GM19025 (cell line): ENCODE measurements around the gene CDK7.
"Not testable (repeated sequence)": the region's sequence is repeated elsewhere in the genome, so short reads cannot be mapped to it uniquely, and the experiment has no call there.

Source experiments
- ATAC-seq: cut with Tn5 transposase; IDR thresholded peaks from one replicate; pipeline ENCODE4 v1.9.1; 2021; ENCODE audit warnings: mild to moderate bottlenecking, low read depth, moderate library complexity; ENCODE audit not compliant: unreplicated experiment

The CDK7 gene

DNA sequence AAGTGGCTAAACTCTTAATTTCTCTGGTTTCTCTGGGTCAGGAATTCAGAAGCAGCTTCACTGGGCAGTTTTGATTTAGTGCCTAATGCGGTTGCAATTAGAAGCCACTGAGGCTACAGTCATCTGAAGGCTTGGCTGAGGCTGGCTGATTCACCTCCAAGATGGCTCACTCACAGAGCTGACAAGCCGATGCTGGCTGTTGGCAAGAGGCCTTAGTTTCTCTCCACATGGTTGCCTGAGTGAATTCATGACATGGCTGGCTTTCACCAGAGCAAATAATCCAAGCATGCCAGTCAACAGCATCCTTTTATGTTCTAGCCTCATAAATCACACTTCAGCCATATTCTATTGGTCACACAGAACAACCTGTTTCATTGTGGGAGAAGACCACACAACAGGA lies 2.8 kb upstream of the CDK7 start:
- no peak for ATAC-seq

DNA sequence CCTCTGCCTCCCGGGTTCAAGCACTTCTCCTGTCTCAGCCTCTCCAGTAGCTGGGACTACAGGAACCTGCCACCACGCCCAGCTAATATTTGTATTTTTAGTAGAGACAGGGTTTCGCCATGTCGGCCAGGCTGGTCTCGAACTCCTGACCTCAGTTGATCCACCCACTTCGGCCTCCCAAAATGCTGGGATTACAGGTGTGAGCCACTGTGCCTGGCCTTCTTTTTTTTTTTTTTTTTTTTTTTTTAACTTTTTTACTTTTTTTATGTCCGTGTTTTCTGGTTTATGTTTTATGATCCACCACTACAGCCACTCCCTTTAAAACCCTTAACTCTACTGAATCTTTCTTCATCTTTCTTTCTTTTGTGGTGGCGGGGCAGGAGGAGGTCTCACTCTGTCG lies 2.0 kb downstream of the CDK7 start:
- not testable (repeated sequence) for ATAC-seq

DNA sequence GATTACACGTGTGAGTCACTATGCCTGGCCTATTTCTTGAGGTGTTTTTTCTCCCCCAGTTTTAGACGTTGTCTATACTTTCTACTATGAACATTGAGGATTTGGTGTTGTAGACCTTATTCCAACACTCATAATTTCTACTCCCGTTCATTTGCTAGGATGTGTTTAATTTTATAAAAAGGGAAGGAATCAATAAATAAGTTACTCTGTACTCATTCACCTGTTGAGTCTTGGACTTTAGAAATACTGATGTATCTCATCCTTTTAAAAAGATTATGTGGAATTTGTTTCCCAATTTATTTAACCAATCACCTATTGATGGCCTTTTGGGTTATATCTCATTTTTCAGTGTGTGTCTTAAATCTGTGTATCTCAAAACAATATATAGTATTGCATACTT lies 3.2 kb downstream of the CDK7 start:
- ATAC-seq = no peak

DNA sequence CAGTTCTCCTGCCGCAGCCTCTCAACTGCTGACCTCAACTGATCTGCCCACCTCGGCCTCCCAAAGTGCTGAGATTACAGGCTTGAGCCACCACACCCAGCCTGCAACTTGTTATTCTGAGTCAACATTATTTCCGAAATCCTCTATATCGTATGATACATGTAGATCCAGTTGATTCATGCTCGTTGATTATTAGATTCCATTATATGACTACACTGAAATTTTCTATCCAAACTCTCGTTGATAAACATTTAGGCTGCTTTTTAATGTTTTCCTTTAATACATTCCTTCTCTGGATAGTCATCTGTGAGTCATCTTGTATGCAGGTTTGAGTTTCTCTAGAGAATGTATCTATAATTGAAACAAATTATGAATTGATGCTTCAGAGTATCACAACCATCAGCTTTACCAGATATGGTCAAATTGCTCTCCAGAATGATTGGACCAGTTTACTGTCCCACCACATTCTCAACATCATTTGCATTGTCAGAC lies 4.1 kb downstream of the CDK7 start:
- no peak for ATAC-seq

DNA sequence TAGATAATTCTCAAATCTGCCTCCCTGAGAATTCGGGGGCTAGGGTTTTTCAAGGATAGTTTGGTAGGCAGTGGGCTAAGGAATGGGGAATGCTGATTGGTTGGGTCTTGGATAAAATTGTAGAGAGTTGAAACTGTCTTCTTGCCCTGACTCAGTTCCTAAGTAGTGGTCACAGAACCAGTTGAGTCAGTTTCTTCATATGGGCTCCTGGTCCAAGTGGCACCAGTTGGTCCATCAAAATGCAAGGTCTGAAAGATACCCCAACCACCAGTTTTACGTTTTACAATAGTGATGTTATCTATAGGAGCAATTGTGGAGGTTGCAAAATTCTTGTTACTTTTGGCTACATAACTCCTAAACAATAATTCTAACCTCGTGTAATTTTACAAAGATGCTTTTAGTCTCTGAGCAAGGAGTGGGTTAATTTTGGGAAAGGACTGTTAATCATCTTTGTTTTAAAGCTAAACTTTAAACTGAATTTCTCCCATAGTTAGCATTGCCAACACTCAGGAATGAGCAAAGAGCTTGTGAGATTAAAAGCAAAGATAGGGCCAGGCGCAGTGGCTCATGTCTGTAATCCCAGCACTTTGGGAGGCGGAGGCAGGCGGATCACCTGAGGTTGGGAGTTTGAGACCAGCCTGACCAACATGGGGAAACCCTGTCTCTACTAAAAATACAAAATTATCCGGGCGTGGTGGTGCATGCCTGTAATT lies 7.7 kb downstream of the CDK7 start:
- ATAC-seq = no peak

DNA sequence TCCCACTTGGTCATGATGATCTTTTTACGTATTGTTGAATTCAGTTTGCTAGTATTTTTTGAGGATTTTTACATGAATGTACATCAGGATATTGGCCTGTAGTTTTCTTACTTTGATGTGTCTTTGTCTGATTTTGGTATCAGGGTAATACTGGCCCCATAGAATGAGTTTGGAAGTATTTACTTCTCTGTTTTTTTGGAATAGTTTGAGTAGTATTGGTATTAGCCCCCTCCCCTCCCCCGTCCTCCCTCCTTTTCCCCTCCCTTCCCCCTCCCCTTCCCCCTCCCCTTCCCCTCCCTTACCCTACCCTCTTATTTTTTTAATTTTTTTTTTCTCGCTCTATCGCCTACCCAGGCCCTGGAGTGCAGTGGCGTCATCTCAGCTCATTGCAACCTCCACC lies 10.3 kb downstream of the CDK7 start:
- no peak for ATAC-seq

DNA sequence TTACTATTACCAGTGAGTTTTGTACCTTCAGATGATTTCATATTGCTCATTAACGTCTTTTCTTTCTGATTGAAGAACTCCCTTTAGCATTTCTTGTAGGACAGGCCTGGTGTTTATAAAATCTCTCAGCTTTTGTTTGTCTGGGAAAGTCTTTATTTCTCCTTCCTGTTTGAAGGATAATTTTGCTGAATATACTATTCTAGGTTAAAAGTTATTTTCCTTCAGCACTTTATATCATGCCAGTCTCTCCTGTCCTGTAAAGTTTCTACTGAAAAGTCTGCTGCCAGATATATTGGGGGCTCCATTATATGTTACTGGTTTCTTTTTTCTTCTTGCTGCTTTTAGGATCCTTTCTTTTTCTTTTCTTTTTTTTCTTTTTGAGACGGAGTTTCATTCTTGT lies 13.3 kb downstream of the CDK7 start:
- ATAC-seq = no peak

DNA sequence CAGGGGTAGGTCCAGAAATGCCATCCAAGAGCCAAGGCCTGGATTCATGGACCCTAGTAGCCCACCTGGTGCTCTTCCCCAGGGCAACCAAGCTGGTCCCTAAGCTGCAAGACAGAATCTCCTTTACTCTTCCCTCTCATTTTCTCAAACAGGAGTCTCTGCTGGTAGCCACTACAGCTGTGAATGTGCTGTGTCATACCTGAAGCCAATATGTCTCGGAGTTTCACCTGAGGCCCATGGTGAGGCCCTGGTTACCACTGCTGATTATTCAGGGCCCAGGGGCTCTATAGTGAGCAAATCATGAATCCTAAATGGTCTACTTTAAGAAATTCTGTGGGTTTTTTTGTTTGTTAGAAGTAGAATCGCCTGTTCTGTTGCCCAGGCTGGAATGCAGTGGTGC lies 15.9 kb downstream of the CDK7 start:
- no peak for ATAC-seq

DNA sequence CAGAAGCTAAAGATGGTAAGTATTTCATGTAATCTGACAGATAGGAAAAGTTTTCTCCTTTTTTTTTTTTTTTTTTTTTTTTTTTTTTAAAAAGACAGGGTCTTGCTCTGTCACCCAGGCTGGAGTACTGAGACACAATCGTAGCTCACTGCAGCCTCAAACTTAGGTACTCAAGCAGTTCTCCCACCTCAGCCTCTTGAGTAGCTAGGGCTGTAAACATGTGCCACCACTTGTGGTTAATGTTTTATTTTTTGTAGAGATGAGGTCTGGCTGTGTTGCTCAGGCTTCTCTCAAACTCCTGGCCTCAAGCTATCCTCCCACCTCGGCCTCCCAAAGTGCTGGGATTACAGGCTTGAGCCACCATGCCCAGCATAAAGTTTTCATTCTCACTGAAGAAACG lies 17.8 kb downstream of the CDK7 start:
- ATAC-seq = no peak

DNA sequence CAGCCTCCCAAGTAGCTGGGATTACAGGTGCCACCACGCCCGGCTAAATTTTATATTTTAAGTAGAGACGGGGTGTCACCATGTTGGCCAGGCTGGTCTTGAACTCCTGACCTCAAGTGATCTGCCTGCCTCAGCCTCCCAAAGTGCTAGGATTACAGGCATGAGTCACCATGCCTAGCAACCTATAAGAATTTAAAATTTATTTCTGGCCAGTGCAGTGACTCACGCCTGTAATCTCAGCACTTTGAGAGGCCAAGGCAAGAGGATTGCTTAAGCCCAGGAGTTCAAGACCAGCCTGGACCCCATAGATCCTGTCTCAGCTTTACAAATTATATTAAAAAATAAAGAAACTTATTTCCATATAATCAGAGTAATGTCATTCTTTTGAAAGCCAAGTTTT lies 21.3 kb downstream of the CDK7 start:
- not testable (repeated sequence) for ATAC-seq

DNA sequence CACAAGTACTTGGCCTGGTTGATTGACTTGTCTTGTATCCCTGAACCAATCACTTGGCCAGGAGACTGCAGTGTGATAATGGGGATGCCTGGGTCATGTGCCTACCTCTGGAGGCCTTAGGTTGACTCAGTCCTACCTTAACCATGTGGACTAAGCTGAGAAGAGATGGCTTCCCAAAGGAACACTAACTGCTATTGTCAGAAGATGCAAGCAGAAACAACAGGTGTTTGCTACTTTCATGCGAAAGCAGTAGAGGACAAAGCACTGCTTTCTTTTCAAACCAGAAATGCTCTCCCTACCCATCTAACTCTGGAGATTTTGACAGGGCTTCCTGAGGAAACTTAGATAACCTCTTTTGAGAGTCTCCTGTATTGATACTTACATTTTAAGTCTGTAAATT lies 22.9 kb downstream of the CDK7 start:
- ATAC-seq = no peak

DNA sequence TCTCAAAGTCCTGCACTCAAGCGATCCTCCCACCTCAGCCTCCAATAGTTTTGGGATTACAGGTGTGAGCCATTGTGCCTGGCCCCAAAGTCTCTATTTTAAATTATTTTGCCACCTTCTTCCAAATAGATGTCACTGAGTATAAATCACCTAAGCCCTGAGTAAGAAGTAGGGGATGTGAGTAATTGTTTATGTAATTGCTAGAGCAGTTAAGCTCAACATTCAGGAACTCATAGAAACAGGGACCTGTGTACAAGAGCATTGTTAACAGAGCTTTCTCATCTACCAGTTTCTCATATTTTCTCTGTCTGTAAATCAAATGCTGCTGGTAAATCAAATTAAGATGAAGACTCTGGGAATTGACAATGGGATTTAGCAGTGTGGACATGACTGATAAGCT lies 26.3 kb downstream of the CDK7 start:
- ATAC-seq = no peak

DNA sequence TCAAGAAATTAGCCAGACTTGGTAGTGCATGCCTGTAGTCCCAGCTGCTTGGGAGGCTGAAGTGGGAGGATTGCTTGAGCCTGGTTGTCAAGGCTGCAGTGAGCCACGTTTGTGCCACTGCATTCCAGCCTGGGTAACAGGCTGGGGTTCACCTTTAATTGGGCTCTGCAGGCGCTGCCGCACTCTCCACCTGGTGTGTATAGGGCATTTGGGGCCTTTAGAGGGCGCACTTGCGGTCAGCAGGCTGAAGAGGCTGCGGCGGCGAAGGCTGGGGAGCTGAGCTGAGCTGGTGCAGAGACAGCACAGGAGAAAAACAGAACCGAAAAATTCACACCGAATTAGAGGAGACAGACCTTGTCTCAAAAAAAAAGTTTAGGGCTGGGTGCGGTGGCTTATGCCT lies 31.2 kb downstream of the CDK7 start:
- no peak for ATAC-seq

DNA sequence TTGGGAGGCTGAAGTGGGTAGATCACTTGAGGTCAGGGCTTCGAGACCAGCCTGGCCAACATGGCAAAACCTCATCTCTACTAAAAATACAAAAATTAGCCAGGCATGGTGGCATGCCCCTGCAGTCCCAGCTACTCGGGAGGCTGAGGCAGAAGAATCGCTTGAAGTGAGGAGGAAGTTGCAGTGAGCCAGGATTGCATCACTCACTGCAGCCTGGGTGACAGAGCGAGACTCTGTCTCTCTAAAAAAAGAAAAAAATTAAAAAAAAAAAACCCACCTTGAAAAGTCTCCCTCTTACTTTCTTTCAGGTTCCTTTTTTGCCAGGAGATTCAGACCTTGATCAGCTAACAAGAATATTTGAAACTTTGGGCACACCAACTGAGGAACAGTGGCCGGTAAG lies 34.2 kb downstream of the CDK7 start:
- ATAC-seq = no peak

DNA sequence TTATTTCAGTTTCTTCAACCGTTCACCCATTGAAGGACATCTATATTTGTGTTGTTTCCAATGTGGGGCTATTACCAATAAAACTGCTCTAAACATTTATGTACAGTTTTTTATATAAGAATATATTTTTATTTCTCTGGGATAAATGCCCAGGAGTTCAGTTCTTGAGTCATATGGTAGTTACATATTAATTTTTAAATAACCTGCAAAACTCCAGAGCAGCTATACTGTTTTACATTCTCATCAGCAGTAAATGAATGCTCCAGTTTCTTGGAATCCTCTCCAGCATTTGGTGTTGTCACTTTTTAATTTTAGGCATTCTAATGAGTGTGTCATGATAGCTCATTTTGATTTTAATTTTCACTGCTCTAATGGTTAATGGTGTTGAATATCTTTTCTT lies 36.2 kb downstream of the CDK7 start:
- no peak for ATAC-seq

DNA sequence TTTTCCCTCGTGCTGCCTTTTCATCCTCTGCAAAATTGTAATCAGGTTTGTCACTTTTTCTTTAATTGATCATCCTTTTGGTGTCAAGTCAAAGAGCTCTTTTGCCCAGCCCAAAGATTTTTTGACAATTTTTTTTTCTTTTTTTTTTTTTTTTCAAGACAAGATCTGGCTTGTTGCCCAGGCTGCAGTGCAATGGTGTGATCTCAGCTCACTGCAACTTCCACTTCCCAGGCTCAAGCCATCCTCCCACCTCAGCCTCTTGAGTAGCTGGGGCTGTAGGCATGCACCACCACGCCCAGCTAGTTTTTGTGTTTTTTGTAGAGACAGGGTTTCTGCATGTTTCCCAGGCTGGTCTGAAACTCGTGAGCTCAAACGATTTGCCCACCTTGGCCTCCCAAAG lies 36.7 kb downstream of the CDK7 start:
- ATAC-seq = no peak

DNA sequence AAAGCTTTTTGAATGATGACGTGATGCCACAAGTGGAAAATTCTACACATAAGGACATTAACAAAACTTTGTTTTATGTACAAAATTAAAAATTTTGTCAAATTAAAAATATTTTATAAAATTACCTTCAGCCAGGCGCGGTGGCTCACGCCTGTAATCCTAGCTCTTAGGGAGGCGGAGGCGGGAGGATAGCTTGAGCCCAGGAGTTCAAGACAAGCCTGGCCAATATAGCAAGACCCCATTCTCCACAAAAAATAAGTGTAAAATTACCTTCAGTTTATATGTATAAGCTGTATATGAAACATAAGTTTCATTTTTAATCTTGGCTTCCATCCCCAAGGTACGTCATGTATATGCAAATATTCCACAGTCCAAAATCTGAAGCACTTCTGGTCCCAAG lies 40.9 kb downstream of the CDK7 start:
- no peak for ATAC-seq

DNA sequence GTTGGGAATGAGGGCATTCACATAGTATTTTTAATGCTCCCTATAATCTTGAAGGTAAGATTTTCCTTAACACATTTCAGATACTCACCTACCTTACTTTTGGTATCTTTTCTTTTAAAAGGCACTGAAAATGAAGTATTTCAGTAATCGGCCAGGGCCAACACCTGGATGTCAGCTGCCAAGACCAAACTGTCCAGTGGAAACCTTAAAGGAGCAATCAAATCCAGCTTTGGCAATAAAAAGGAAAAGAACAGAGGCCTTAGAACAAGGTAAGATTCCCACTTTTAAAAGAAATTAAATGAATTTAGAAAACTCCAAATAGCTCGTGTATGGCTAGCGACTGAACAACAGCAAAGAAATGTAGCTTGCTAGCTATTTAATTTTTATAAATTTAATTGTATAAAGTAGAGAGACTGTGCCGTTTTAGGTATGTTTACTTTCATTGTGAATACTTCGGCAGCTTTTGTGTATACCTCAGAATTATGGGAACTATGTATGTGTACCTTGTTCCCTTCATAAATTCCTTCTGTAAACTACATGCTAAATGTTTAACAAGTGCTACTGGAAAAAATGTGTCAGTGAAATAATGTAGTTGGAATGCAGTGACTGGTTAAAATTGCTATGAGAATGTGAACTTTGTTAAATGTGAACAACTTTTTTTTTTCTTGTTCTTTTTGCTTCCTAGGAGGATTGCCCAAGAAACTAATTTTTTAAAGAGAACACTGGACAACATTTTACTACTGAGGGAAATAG lies 41.9 kb downstream of the CDK7 start:
- ATAC-seq = no peak

DNA sequence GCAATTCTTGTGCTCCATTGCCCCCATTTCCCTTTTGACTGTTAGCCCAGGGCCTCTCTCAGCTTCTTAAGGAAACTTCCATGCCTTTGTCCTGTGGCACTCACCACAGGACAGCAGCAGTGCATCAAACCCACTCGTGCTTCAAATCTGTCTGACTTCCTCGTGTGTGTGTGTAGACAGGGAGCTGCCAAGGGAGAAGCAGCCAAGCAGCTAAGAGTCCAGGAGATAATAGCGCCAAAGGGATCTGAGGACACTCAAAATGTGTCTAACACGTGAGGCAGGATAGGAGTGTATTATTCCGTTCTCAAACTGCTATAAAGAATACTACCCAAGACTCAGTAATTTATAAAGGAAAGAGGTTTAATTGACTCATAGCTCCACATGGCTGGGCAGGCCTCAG lies 44.8 kb downstream of the CDK7 start:
- ATAC-seq = no peak

DNA sequence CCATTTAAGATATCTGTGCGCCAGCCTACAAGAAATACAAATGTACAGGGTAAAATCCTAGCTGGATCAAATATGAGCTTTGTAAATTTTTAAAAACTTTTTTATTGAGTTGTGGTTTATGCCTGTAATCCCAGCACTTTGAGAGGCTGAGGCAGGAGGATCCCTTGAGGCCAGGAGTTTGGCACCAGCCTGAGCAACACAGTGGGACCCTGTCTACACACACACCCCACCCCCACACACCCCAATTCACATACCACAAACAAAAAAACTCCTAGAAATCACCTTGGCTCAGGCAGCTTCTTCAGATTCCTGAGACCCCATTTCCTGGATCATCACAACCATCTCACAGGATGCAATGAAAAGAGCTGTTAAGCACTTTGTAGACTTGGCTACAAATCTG lies 46.4 kb downstream of the CDK7 start:
- ATAC-seq = no peak

DNA sequence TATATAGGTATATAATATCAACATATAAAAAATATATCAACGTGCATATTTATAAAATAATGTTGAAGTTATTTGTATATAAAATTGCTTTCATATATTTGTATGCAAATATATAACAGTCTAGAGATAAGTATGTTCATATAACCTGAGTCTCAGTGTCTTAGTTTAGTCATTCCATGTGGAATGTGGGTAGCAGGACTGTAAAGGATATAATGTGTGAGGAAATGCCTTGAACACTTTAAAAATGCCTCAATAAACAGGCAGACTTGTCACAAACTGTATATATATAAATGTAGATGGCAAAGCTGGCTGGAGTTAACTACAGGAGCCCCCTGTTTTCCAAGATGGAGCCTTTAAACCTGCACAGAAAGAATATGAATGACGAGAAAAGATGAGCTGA lies 49.5 kb downstream of the CDK7 start:
- no peak for ATAC-seq

DNA sequence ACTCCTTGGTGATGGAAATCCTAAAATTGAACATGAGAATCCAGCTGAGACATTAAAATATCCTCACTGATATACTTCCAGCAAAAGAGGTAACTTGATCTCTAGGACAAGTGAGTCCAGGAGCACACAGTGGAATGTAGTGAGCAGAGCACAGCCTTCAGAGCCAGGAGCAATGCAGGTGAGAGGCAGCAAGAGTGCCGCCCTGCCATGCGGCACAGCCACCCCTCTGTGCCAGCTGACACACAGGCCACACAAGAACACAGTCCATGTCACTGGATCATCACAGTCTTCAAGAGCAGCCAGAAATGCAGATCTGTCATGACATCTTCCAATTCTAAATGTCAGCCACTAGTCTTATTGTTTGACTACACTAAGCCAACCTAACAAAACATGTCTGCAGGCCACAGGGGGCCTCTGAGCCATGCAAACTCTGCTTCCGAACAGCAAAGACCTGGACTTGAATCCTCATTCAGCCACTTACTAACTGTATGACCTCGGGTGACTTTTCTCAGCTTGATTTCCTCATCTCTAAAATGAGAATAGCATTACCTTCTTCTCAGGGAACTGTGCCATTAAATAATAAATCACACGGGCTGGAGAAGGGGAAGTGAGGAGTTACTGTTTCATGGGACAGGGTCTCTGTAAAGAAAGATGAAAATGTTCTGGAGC lies 50.9 kb downstream of the CDK7 start:
- ATAC-seq = no peak
